Ovary (tissue), 9 donors: ENCODE data around the gene PIP5K1B. TPM values are rescaled to one million over a fixed set of nuclear protein-coding genes. Genes with fewer than 3 reads are reported as not detected.

Experiments
- DNase-seq, 5 donors: peaks; one replicate each; pipeline ENCODE4 v3.0.0-alpha.2; 2019 to 2020
- H3K27ac ChIP-seq, 2 donors: fragments of 200-600 bp; one replicate each; pipeline versions ENCODE4 v1.5.1 to v1.8.0; 2019 to 2022
- H3K27me3 ChIP-seq: fragments of 200-600 bp; one replicate; pipeline ENCODE4 v1.8.0; 2022
- H3K36me3 ChIP-seq: fragments of 200-600 bp; sonication (generic); one replicate; pipeline ENCODE4 v1.5.1; 2019
- H3K4me1 ChIP-seq: one replicate; pipeline ENCODE4 v1.8.1; 2013; ENCODE audit warnings: mild to moderate bottlenecking, moderate library complexity; ENCODE audit not compliant: insufficient read depth
- H3K4me3 ChIP-seq: fragments of 200-600 bp; sonication (generic); one replicate; pipeline ENCODE4 v1.5.1; 2017
- H3K9me3 ChIP-seq, 2 donors: fragments of 200-600 bp in 1 of 2; sonication (generic) in 1 of 2; one replicate each; pipeline versions ENCODE4 v1.5.1 to v1.8.1; 2013 to 2019; ENCODE audit warnings: mild to moderate bottlenecking in 1 of 2, moderate library complexity in 1 of 2
- CTCF ChIP-seq, 3 donors: fragments of 450-650 bp in 2 of 3; fragments of 200-600 bp in 1 of 3; IDR thresholded peaks; one replicate each; pipeline versions ENCODE4 v1.5.1 to v1.8.0; 2016 to 2022; ENCODE audit warnings: antibody characterized with exemption in 3 of 3, mild to moderate bottlenecking in 1 of 3
- EP300 ChIP-seq: sonication (generic); formaldehyde crosslinking; IDR thresholded peaks from one replicate; pipeline ENCODE4 v1.6.1; 2017; ENCODE audit warnings: antibody characterized with exemption
- POLR2A ChIP-seq: fragments of 450-650 bp; IDR thresholded peaks from one replicate; pipeline ENCODE4 v1.6.1; 2017; ENCODE audit warnings: antibody characterized with exemption, mild to moderate bottlenecking, moderate library complexity
- WGBS, 3 donors: extraction: QIAGEN DNeasy Blood & Tissue Kit in 1 of 3; methylation state at CpG; one replicate each; pipeline versions ENCODE4 v1.1.5 to v1.1.7; 2013 to 2017; 5-methylcytosine and 5-hydroxymethylcytosine counted together
- intact Hi-C, 4 donors: fragments of 100-400 bp; cut with DNase I; formaldehyde crosslinking; loops; one replicate each; pipeline versions ENCODE4 v1.11.0 to v1.15.1; 2022 to 2023
- polyA plus RNA-seq, 2 donors: library from polyadenylated mRNA; stranded (reverse); fragments of 200-250 nt in 1 of 2; fragments of 350-450 nt in 1 of 2; fragmentation: Illumina TruSeq in 1 of 2; extraction: RNeasy Lipid Tissue Mini Kit (QIAGEN cat#74804) in 1 of 2; gene quantifications; one replicate each; pipeline ENCODE4 v1.2.3, GENCODE V29; 2013 to 2014
- total RNA-seq, 7 donors: library from RNA; depleted of rRNA in 2 of 7; stranded (reverse); fragments of >200 nt in 2 of 7; fragmentation: NEBNext Ultra II Directional in 3 of 7; extraction: Animal tissue kit (Norgen Biotek cat#: 25700) in 3 of 7; gene quantifications; one replicate each; pipeline versions ENCODE4 v1.1.0 to v1.2.4, GENCODE V29; 2016 to 2023
- donor health status: DM: no; HTN: no; CAD: no; lungs with moderate emphysema.
- donor health status: DM: no; HTN: no; CAD: no.
- donor health status: Bipolar disorder and iron deficiency.
- donor health status: DM: yes; HTN: yes; CAD: no.
- donor health status: DM: no; HTN: no; CAD: no.
- donor health status: DM: yes; HTN: yes; CAD: no.

The PIP5K1B gene
- total and polyA plus RNA-seq, 9 donors, result 0.36 to 3.4 (median 1.0) TPM

DNA sequence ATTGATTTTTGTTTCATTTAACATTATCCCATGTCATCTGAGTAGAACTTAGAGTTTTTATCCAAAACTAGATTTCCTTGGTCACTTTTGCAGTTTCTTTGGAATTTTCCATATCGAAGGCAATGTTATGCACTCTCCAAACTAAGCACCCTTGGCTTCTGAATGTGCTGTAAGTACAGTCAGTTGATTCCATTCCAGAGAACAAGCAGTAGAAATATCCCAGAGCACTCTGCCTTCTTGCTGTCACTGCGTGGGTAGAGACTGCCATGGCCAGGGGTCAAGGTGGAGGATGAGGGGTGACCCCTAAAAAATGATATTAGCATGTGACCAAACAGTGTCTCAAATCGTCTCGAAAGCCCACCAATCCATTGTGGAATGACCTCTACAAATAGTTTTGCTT lies 36.2 kb downstream of the PIP5K1B start:
- no peaks in the 10 kb centered on the region for H3K4me1 ChIP-seq
- no peak overlapping the region for H3K27ac ChIP-seq
- no peak for DNase-seq
- H3K4me3 ChIP-seq, result no peak overlapping the region
- H3K36me3 ChIP-seq, result no peaks in the 10 kb centered on the region
- intact Hi-C loops, result no loop called here
- H3K9me3 ChIP-seq, result no peaks in the 10 kb centered on the region
- TF ChIP-seq EP300 (no peak), POLR2A (no peak), CTCF (IDR thresholded peaks at IDR 0.05) (no peak)
- 70 to 81% (median 72%) methylated on average over 4 of the region's 4 CpGs for WGBS, 3 donors
- no peaks in the 10 kb centered on the region for H3K27me3 ChIP-seq

DNA sequence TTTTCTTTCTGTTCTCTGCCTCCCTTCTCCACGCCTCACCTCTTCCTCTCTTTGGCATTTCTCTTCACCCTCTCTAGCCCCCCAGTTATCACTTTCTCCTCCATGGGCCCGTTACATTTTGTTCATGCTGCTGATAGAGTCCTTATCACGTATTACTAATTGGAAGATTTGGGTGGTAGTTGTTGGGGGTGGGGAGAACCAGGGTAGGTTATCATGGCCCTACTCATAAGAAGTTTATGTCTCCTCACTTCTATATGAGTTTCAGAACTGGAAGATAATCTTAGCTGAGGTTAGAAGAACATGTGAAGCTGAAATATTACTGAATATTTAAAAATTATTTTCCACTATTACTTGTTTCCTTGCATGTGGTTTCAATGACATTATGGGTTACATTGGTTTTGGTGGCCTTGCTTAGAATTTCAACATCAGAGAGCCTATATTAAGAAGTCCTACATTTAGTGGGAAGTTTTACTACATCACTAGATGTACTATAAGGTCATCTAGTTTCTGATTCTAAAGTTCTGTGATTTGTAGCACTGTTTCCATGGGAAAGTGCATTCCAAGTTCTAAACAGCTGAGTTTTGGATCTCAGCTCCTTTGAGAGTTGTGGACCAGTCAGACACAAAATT lies 36.8 kb downstream of the PIP5K1B start:
- Histone ChIP-seq H3K27ac (no peak overlapping the region), H3K27me3 (no peaks in the 10 kb centered on the region), H3K9me3 (no peaks in the 10 kb centered on the region), H3K4me1 (no peaks in the 10 kb centered on the region), H3K4me3 (no peak overlapping the region), H3K36me3 (no peaks in the 10 kb centered on the region)
- intact Hi-C loops, result no loop called here
- no peak for DNase-seq
- TF ChIP-seq POLR2A, result no peak
- 58 to 77% (median 68%) methylated on average over 3 of the region's 3 CpGs for WGBS, 3 donors

DNA sequence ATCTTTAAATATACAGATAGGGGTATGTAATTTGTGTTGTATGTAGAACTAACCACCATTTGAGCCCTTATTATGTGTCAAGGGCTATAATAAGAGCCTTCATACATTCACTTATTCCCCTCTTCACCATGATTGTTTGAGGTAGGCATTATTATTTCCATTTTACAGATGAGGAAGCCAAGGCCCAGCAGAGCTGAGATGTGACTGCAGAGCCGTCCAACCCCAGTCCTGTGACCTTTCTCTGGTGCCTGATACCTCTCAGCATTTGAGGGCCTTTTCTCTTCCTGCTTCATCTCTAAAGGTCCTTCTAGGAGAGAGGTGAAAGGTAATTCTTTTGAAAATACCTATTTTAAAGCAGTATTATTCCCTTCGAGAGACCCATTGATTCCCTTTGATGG lies 37.3 kb downstream of the PIP5K1B start:
- 80 to 86% (median 85%) methylated on average over 2 of the region's 2 CpGs for WGBS, 3 donors

GRCh38 chr9:68744426-68744825 lies 39.4 kb downstream of the PIP5K1B start:
- Histone ChIP-seq H3K27me3 (no peaks in the 10 kb centered on the region), H3K36me3 (no peaks in the 10 kb centered on the region), H3K9me3 (no peaks in the 10 kb centered on the region), H3K4me1 (no peaks in the 10 kb centered on the region), H3K27ac (no peak overlapping the region), H3K4me3 (no peak overlapping the region)
- TF ChIP-seq POLR2A (no peak), EP300 (no peak), CTCF (IDR thresholded peaks at IDR 0.05) (no peak)
- no peak for DNase-seq
- WGBS, 3 donors, result 86 to 100% (median 95%) methylated on average over 1 of the region's 1 CpG
- intact Hi-C loops, result no loop called here

More for the DNA sequence above, 37.3 kb downstream of the PIP5K1B start:
- intact Hi-C loops, result no loop called here
- no peak for TF ChIP-seq EP300
- TF ChIP-seq CTCF (IDR thresholded peaks at IDR 0.05), result no peak
- no peak for TF ChIP-seq POLR2A
- Histone ChIP-seq H3K27me3 (no peaks in the 10 kb centered on the region), H3K9me3 (no peaks in the 10 kb centered on the region), H3K4me3 (no peak overlapping the region), H3K27ac (no peak overlapping the region), H3K4me1 (no peaks in the 10 kb centered on the region), H3K36me3 (no peaks in the 10 kb centered on the region)
- DNase-seq, result no peak

DNA sequence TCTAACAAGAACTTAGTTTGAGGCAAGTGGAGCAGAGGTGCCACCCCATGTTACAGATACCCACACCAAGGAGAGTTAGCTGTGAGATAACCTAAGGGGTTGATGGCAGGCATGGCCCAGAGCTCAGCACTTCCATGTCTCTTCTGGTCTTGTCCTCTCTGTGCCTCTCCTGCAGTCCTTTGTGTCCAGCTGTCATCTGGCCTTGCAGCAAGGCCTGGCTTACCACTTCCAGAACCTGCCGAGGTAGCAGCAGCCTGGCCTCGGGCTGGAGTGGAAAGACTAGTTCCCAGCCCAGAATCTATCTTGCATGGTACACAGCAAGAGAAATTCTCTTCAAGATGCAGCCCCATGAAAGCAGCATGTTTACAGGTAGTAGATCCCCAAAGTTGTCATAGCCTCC lies 41.5 kb downstream of the PIP5K1B start:
- no peak for TF ChIP-seq EP300
- no peak for TF ChIP-seq POLR2A
- no peak for TF ChIP-seq CTCF (IDR thresholded peaks at IDR 0.05)
- Histone ChIP-seq H3K27me3 (no peaks in the 10 kb centered on the region), H3K4me3 (no peak overlapping the region), H3K9me3 (no peaks in the 10 kb centered on the region), H3K36me3 (no peaks in the 10 kb centered on the region), H3K4me1 (no peaks in the 10 kb centered on the region), H3K27ac (no peak overlapping the region)
- 79 to 92% (median 86%) methylated on average over 2 of the region's 2 CpGs for WGBS, 3 donors
- intact Hi-C loops, result no loop called here
- no peak for DNase-seq
